Cardiac muscle cell (in vitro differentiated cells and primary cell): ENCODE measurements around the gene CD48. TPM values are rescaled to one million over a fixed set of nuclear protein-coding genes. Genes with fewer than 3 reads are reported as not detected.
"Not testable (repeated sequence)": the region's sequence is repeated elsewhere in the genome, so short reads cannot be mapped to it uniquely, and the experiment has no call there.

Source experiments
- DNase-seq, 2 donors: peaks; one replicate each; pipeline versions ENCODE4 v3.0.0 to v3.0.0-alpha.2; 2010 to 2017; ENCODE audit warnings: low read depth in 1 of 2, low spot score in 1 of 2
- H3K27ac ChIP-seq: fragments of 200-600 bp; sonication (generic); 2 replicates; pipeline ENCODE4 v1.5.1; 2016
- H3K27me3 ChIP-seq: fragments of 200-600 bp; sonication (generic); 2 replicates; pipeline ENCODE4 v1.6.0; 2016; ENCODE audit warnings: control low read depth
- H3K36me3 ChIP-seq: fragments of 200-600 bp; sonication (generic); 2 replicates; pipeline ENCODE4 v1.5.1; 2016; ENCODE audit warnings: control low read depth
- H3K4me1 ChIP-seq: fragments of 200-600 bp; sonication (generic); 2 replicates; pipeline ENCODE4 v1.8.1; 2017; ENCODE audit warnings: low read depth, mild to moderate bottlenecking, mixed run types
- H3K4me3 ChIP-seq: fragments of 200-600 bp; sonication (generic); 2 replicates; pipeline ENCODE4 v1.5.1; 2016; ENCODE audit warnings: mild to moderate bottlenecking
- H3K9me3 ChIP-seq: fragments of 200-600 bp; sonication (generic); 2 replicates; pipeline ENCODE4 v1.5.1; 2017; ENCODE audit warnings: low read depth, mild to moderate bottlenecking, control low read depth
- polyA plus RNA-seq: library from polyadenylated mRNA; unstranded; fragments of >200 nt; fragmentation: Nextera tagmentation; extraction: Ambion mirVana; gene quantifications from 2 replicates; pipeline ENCODE4 v1.2.1, GENCODE V29; 2016
- total RNA-seq: library from RNA; depleted of rRNA; stranded (reverse); fragments of >200 nt; gene quantifications from 2 replicates; pipeline ENCODE4 v1.2.3, GENCODE V29; 2016
- TF ChIP-seq, protein P1 (sequence below): IDR thresholded peaks from 2 replicates; pipeline ENCODE4 v1.5.1; 2012; ENCODE audit warnings: low read depth, mild to moderate bottlenecking, low read length

CD48 gene
- total and polyA plus RNA-seq, 2 experiments from 2014 or later: not detected

DNA sequence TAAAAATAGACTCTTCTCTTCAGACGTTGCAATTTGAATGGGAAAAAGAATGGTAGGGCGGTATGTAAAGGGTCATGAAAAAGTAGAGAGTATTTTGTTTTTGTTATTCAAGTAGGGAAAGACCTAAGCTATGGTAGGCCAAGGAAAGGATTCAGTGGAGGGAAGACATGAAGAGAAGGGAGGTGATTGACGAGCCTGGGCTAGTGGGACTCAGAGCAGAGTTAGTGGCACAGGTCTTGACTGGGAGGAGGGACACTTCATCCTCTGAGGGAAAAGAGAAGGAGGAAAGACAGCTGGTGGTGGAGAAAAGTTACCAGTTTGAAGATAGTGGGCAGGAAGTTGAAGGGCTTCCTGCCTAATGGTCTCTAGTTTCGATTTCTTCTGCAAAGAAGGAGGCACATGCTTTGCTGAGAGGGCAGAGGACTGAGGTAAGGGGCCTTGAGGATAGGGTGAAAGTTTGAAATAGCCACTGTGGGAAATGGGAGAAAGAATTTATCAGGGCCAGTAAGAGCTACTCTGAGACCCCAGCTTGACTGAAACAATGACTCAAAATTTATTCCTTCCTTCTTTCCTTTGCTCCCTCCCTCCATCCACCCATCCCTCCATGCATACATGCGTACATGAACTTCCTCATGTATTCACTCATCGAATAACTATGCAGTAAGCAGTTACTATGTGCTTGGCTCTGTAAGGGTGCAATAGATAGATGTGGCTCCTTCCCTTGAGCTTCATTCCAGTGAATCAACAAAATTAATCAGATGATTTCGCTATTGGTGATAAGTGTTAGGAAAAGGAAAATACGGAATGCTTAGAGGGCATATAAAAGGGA, 4.2 kb downstream of the CD48 start:
- Histone ChIP-seq H3K9me3 (no peaks in the 10 kb centered on the region), H3K4me1 (peaks cover 4% of the 10 kb centered on the region), H3K36me3 (no peaks in the 10 kb centered on the region), H3K27me3 (peaks cover 14% of the 10 kb centered on the region), H3K27ac (no peak overlapping the region), H3K4me3 (no peak overlapping the region)
- DNase-seq: no peak
- TF ChIP-seq, protein P1, sequence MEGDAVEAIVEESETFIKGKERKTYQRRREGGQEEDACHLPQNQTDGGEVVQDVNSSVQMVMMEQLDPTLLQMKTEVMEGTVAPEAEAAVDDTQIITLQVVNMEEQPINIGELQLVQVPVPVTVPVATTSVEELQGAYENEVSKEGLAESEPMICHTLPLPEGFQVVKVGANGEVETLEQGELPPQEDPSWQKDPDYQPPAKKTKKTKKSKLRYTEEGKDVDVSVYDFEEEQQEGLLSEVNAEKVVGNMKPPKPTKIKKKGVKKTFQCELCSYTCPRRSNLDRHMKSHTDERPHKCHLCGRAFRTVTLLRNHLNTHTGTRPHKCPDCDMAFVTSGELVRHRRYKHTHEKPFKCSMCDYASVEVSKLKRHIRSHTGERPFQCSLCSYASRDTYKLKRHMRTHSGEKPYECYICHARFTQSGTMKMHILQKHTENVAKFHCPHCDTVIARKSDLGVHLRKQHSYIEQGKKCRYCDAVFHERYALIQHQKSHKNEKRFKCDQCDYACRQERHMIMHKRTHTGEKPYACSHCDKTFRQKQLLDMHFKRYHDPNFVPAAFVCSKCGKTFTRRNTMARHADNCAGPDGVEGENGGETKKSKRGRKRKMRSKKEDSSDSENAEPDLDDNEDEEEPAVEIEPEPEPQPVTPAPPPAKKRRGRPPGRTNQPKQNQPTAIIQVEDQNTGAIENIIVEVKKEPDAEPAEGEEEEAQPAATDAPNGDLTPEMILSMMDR: no peak

GRCh38 chr1:160706526-160707235, 4.9 kb downstream of the CD48 start:
- TF ChIP-seq, protein P1: no peak
- Histone ChIP-seq H3K27me3 (peaks cover 14% of the 10 kb centered on the region), H3K9me3 (no peaks in the 10 kb centered on the region), H3K4me1 (peaks cover 3% of the 10 kb centered on the region), H3K4me3 (no peak overlapping the region), H3K27ac (no peak overlapping the region), H3K36me3 (no peaks in the 10 kb centered on the region)
- no peak for DNase-seq

- Histone ChIP-seq H3K4me1 (no peaks in the 10 kb centered on the region), H3K27ac (no peak overlapping the region), H3K4me3 (no peak overlapping the region), H3K9me3 (no peaks in the 10 kb centered on the region), H3K36me3 (no peaks in the 10 kb centered on the region), H3K27me3 (peaks cover 11% of the 10 kb centered on the region)
- no peak for DNase-seq
- TF ChIP-seq, protein P1: no peak
Observed at GRCh38 chr1:160705742-160706141, 5.9 kb downstream of the CD48 start.

DNA sequence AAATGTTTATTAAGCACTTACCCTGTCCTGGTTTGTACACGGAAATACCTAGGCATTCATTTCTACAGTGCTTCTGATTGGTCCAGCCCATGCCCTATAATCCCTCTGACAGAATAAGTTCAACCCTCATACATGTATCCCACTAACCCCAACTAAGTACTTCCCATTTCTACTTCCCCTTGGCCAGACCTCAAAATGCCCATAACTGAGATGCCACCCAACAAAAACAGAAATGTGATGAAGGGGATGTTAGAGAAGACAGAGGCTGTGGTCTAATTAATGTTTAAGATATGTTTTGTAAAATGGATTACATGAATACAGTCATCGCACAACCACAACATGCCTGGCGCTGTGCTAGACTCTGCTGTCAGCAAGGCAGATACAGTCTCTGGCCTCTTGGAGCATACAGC, 6.4 kb downstream of the CD48 start:
- H3K27ac ChIP-seq, DNase-seq, H3K27me3 ChIP-seq, H3K4me1 ChIP-seq, H3K9me3 ChIP-seq, H3K36me3 ChIP-seq, H3K4me3 ChIP-seq: not testable (repeated sequence)

GRCh38 chr1:160704250-160704649, 7.4 kb downstream of the CD48 start:
- TF ChIP-seq, protein P1: no peak
- Histone ChIP-seq H3K27me3 (peaks cover 8% of the 10 kb centered on the region), H3K9me3 (no peaks in the 10 kb centered on the region), H3K4me1 (no peaks in the 10 kb centered on the region), H3K27ac (no peak overlapping the region), H3K4me3 (no peak overlapping the region), H3K36me3 (no peaks in the 10 kb centered on the region)
- DNase-seq: no peak

DNA sequence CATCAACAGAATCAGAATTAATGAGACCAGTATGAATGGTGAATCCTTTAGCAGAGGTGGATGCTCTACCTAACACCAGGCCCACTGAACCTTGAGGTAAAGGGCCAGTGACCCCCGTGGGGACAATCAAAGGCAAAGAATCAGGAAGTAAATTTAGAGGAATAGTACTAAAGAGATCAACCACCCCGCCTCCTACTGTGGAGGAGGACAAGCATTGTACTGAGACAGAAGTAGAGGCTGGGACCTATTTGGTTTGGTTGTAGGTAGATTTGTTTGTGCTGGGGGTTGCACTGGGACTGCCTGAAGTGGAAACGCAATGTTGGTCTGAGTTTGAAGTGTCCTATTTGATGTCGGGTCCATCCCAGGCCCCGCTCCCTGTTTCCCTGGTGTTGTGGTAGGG, 9.5 kb downstream of the CD48 start:
- Histone ChIP-seq H3K27me3 (peaks cover 2% of the 10 kb centered on the region), H3K36me3 (no peaks in the 10 kb centered on the region), H3K4me1 (no peaks in the 10 kb centered on the region), H3K4me3 (no peak overlapping the region), H3K27ac (no peak overlapping the region), H3K9me3 (no peaks in the 10 kb centered on the region)
- DNase-seq: no peak
- TF ChIP-seq, protein P1: no peak

GRCh38 chr1:160692390-160692789, 19.2 kb downstream of the CD48 start:
- H3K36me3 ChIP-seq, H3K27me3 ChIP-seq, H3K27ac ChIP-seq, H3K4me1 ChIP-seq, DNase-seq, H3K9me3 ChIP-seq, H3K4me3 ChIP-seq: not testable (repeated sequence)
